Panc1 (cell line): Measurements from ENCODE around the gene MTERF4. TPM values are rescaled to one million over a fixed set of nuclear protein-coding genes. Genes with fewer than 3 reads are reported as not detected.

Experiments used
- ATAC-seq: fragments of 200-7000 bp; cut with Tn5 transposase; 2 replicates; pipeline ENCODE4 v1.9.1; 2020; ENCODE audit warnings: mild to moderate bottlenecking, moderate library complexity
- Bru-seq: library from RNA; stranded (reverse); fragments of 400-500 nt; gene quantifications from one replicate; lab custom pipeline; 2021; lab: Mats Ljungman, UMichigan
- BruChase-seq, 2 experiments: library from RNA; stranded (reverse); fragments of 400-500 nt; gene quantifications; one replicate each; lab custom pipeline; 2021; lab: Mats Ljungman, UMichigan
- BruUV-seq: library from RNA; stranded (reverse); fragments of 400-500 nt; replicated peaks from 2 replicates; lab custom pipeline; 2021; lab: Mats Ljungman, UMichigan
- CTCF ChIA-PET: fragments of 300-600 bp; sonication (Branson Sonifier 250); formaldehyde crosslinking; loops from one replicate; lab custom pipeline; 2022; ENCODE audit warnings: antibody characterized with exemption; lab: Charles Lee
- POLR2A ChIA-PET: fragments of 300-600 bp; sonication (Branson Sonifier 250); formaldehyde crosslinking; loops from one replicate; lab custom pipeline; 2022; ENCODE audit warnings: antibody characterized with exemption; lab: Charles Lee
- DNase-seq: peaks from one replicate; pipeline ENCODE4 v3.0.0-alpha.2; 2010; ENCODE audit warnings: low read depth, low spot score
- H3K27ac ChIP-seq: 2 replicates; pipeline ENCODE4 v1.5.1; 2011; ENCODE audit warnings: mild to moderate bottlenecking, low read length, inconsistent platforms
- H3K27me3 ChIP-seq: fragments of 200-500 bp; sonication (Bioruptor generic); 2 replicates; pipeline ENCODE4 v1.6.0; 2014; ENCODE audit warnings: low read length, inconsistent platforms; ENCODE audit not compliant: control insufficient read depth, insufficient read depth
- H3K36me3 ChIP-seq: fragments of 200-500 bp; sonication (Bioruptor generic); 2 replicates; pipeline ENCODE4 v1.5.1; 2014; ENCODE audit warnings: inconsistent platforms, mild to moderate bottlenecking, low read length, moderate library complexity; ENCODE audit not compliant: control insufficient read depth, insufficient read depth
- H3K4me1 ChIP-seq: 2 replicates; pipeline ENCODE4 v1.5.1; 2011; ENCODE audit warnings: inconsistent platforms, mild to moderate bottlenecking, low read length, moderate library complexity; ENCODE audit not compliant: control insufficient read depth, insufficient read depth
- H3K4me3 ChIP-seq, 2 experiments: 2 replicates each; pipeline ENCODE4 v1.5.1; 2011 to 2012; ENCODE audit warnings: low read depth in 2 of 2, low read length in 2 of 2, mild to moderate bottlenecking in 2 of 2, inconsistent platforms in 1 of 2, moderate library complexity in 1 of 2
- H3K9me3 ChIP-seq: fragments of 200-500 bp; sonication (Bioruptor generic); 2 replicates; pipeline ENCODE4 v1.5.1; 2014; ENCODE audit warnings: low read depth, mild to moderate bottlenecking, inconsistent platforms, low read length, moderate library complexity; ENCODE audit not compliant: control insufficient read depth, insufficient read depth
- POLR2AphosphoS5 ChIP-seq: IDR thresholded peaks from 2 replicates; pipeline ENCODE4 v1.6.1; 2012; ENCODE audit warnings: mild to moderate bottlenecking, low read depth, low read length, moderate library complexity
- SIN3A ChIP-seq: IDR thresholded peaks from 2 replicates; pipeline ENCODE4 v1.6.1; 2012; ENCODE audit warnings: low read depth, mild to moderate bottlenecking, low read length, moderate library complexity, borderline replicate concordance; ENCODE audit not compliant: insufficient read depth
- TCF7L2 ChIP-seq: IDR thresholded peaks from 2 replicates; pipeline ENCODE4 v1.6.1; 2011; ENCODE audit warnings: mild to moderate bottlenecking, low read depth, low read length, inconsistent platforms
- in situ Hi-C: cut with HindIII; loops from 2 replicates; pipeline ENCODE4 v1.10.0; 2016; ENCODE audit warnings: low sequenced_read_pairs, low pct_unique_long_range_greater_than_20kb
- intact Hi-C: fragments of 100-400 bp; cut with micrococcal nuclease; formaldehyde crosslinking; loops from one replicate; pipeline ENCODE4 v1.10.0; 2022; ENCODE audit not compliant: unreplicated experiment
- long read RNA-seq: library from polyadenylated mRNA; unstranded; transcript quantifications from one replicate; pipeline ENCODE4 v2.0.0, GENCODE V29; 2021; ENCODE audit not compliant: unreplicated experiment
- polyA plus RNA-seq: library from polyadenylated mRNA; unstranded; fragments of >200 nt; gene quantifications from one replicate; pipeline ENCODE4 v1.2.1, GENCODE V29; 2012; ENCODE audit warnings: missing spikeins; ENCODE audit not compliant: insufficient read length
- total RNA-seq: library from RNA; stranded (reverse); gene quantifications from one replicate; pipeline ENCODE4 v1.2.1, GENCODE V29; 2021; ENCODE audit not compliant: unreplicated experiment
- TF ChIP-seq, protein P1 (sequence below), 2 experiments: IDR thresholded peaks; 2 replicates each; pipeline ENCODE4 v1.6.1; 2011 to 2012; ENCODE audit warnings: low read depth in 2 of 2, control low read depth in 1 of 2, low read length in 1 of 2, mild to moderate bottlenecking in 1 of 2, moderate library complexity in 1 of 2; ENCODE audit not compliant: insufficient read depth in 1 of 2
- TF ChIP-seq, protein P2 (sequence below): fragments of 450-650 bp; IDR thresholded peaks from 2 replicates; pipeline ENCODE4 v1.5.1; 2017; ENCODE audit warnings: mild to moderate bottlenecking

MTERF4 gene, protein sequence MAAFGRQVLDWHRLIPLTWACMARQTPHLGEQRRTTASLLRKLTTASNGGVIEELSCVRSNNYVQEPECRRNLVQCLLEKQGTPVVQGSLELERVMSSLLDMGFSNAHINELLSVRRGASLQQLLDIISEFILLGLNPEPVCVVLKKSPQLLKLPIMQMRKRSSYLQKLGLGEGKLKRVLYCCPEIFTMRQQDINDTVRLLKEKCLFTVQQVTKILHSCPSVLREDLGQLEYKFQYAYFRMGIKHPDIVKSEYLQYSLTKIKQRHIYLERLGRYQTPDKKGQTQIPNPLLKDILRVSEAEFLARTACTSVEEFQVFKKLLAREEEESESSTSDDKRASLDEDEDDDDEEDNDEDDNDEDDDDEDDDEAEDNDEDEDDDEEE
- total RNA-seq (28.9 TPM), Bru-seq, nascent RNA (percentile 81 among the genes with signal in this experiment), BruChase-seq, experiment 1, labeled RNA remaining after a 2-hour chase (percentile 88 among the genes with signal in this experiment), BruChase-seq, experiment 2, labeled RNA remaining after a 6-hour chase (percentile 77 among the genes with signal in this experiment)
- 35.8 TPM for polyA plus RNA-seq
- long read RNA-seq, transcript MTERF4-202 (4 exons, 1,637 nt), result major isoform, 12 of 35 reads
- long read RNA-seq, partial matches to known transcripts, result 1 of 35 reads
- long read RNA-seq, other reads (novel, unspliced or antisense), result 15 of 35 reads

DNA sequence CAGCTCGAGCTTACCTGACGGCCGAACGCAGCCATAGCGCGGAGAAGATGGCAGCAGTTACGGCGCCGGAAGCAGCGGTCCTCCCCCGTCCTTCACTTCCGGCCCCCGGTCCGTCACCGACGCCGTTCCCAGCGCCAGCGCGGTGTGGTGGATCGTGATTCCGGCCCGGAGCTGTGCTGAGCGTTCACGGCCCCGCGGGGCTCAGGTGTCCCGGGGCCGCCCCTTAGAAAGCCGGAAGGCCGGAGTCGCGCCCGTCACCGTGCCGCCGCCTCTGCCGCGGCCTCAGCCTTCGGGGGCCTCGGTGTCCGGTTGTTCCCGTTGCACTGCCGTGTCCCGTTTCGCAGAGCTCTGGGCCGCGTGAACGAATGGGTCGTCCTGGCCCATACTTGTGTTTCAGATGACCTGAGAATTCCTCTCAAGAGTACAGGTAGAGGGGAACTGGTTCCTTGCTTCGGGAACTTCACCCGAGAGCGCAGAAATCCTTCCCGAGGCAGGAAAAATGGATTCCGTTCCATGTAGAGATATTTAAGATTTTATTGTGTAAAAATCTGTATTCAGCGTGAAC lies at the start of gene MTERF4:
MTERF4 (minus strand) TSS at position 49 of the 565 bp plus-strand sequence; CDS start at position 35, 14 bp downstream.
- H3K27me3 ChIP-seq, result no peaks in the 10 kb centered on the region
- H3K9me3 ChIP-seq, result no peaks in the 10 kb centered on the region
- DNase-seq (peak; percentile 25), ATAC-seq (peak; percentile 100)
- 0 out of 2 replicates have a peak, but pooled peaks cover 4% of the 10 kb centered on the region for H3K36me3 ChIP-seq
- H3K27ac ChIP-seq, result peak within 1 kb of the TSS; percentile 95
- intact Hi-C loops, result no loop called here
- POLR2A ChIA-PET, result interaction anchor here (0.7 kb wide), 2 partner anchors 8 to 500 kb away, joined by 3 read pairs; no protein-coding TSS in a partner anchor
- TSS peak; percentile 93 for BruUV-seq
- TF ChIP-seq TCF7L2 (peak; percentile 43; the same call in 1 of the 2 replicates), SIN3A (peak; percentile 91; the same call in 1 of the 2 replicates), POLR2AphosphoS5 (peak; percentile 87)
- TF ChIP-seq, protein P1, sequence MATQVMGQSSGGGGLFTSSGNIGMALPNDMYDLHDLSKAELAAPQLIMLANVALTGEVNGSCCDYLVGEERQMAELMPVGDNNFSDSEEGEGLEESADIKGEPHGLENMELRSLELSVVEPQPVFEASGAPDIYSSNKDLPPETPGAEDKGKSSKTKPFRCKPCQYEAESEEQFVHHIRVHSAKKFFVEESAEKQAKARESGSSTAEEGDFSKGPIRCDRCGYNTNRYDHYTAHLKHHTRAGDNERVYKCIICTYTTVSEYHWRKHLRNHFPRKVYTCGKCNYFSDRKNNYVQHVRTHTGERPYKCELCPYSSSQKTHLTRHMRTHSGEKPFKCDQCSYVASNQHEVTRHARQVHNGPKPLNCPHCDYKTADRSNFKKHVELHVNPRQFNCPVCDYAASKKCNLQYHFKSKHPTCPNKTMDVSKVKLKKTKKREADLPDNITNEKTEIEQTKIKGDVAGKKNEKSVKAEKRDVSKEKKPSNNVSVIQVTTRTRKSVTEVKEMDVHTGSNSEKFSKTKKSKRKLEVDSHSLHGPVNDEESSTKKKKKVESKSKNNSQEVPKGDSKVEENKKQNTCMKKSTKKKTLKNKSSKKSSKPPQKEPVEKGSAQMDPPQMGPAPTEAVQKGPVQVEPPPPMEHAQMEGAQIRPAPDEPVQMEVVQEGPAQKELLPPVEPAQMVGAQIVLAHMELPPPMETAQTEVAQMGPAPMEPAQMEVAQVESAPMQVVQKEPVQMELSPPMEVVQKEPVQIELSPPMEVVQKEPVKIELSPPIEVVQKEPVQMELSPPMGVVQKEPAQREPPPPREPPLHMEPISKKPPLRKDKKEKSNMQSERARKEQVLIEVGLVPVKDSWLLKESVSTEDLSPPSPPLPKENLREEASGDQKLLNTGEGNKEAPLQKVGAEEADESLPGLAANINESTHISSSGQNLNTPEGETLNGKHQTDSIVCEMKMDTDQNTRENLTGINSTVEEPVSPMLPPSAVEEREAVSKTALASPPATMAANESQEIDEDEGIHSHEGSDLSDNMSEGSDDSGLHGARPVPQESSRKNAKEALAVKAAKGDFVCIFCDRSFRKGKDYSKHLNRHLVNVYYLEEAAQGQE (IDR thresholded peaks at IDR 0.05; ENCODE audit: insufficient read depth in 1 of 2, low read depth in 2 of 2, low read length in 1 of 2), result no peak
- TF ChIP-seq, protein P2, sequence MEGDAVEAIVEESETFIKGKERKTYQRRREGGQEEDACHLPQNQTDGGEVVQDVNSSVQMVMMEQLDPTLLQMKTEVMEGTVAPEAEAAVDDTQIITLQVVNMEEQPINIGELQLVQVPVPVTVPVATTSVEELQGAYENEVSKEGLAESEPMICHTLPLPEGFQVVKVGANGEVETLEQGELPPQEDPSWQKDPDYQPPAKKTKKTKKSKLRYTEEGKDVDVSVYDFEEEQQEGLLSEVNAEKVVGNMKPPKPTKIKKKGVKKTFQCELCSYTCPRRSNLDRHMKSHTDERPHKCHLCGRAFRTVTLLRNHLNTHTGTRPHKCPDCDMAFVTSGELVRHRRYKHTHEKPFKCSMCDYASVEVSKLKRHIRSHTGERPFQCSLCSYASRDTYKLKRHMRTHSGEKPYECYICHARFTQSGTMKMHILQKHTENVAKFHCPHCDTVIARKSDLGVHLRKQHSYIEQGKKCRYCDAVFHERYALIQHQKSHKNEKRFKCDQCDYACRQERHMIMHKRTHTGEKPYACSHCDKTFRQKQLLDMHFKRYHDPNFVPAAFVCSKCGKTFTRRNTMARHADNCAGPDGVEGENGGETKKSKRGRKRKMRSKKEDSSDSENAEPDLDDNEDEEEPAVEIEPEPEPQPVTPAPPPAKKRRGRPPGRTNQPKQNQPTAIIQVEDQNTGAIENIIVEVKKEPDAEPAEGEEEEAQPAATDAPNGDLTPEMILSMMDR, result no peak
- CTCF ChIA-PET, result no interaction called here
- H3K4me1 ChIP-seq, result peaks cover 9% of the 10 kb centered on the region
- in situ Hi-C loops, result no loop called here
- H3K4me3 ChIP-seq, result peak within 1 kb of the TSS; percentile 75 to 87

DNA sequence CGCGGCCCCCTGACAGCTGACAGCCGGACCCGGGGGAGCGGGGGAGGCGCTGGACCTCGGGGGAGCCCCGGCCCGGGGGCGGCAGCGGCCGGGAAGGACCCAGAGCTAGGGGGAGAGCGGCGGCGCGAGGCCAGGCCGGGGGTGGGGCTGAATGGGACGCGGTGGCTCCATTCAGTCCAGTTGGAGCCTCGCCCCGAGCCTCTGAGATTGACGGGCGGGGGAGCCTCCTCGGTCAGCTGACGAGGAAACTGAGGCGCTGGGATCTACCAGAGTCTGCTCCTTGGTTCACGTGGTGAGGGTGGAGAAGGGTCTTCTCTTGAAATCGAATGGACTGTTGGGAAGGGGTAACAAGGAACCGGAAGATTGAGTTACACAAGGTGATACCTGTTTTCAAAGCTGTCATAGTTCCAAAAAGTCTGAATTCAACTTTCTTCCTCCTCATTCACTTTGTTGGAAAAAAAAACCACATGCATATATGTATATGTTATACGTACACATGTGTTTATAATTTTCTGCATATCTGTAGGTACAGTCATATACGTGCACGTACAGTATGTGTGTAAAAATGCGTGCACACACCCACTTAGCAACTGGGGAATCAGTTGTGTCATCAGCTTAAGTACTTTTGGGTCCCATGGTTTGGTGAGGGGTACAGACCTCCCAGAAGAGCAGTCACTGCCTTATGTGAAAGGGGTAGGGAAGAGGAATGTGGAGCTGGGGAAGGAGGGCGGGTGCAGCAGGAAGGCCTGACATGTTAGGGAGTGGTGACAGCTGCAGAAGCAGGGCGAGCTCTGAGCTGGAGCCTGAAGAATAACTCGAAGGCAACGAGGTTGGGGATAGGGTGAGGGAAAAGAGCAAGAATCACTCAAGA lies 48.8 kb upstream of the MTERF4 start:
- no peak for DNase-seq
- POLR2A ChIA-PET, result interaction anchor here (0.7 to 1.3 kb wide), 2 partner anchors 12 to 277 kb away, joined by 4 to 5 read pairs; no protein-coding TSS in a partner anchor
- BruUV-seq, result no TSS peak
- H3K4me3 ChIP-seq, result peak overlapping the region; percentile 64 to 90
- peaks cover 16% of the 10 kb centered on the region for H3K4me1 ChIP-seq
- peak; percentile 1; the same call in 1 of the 2 replicates for ATAC-seq
- H3K36me3 ChIP-seq, result peaks cover 5% of the 10 kb centered on the region; the same call in 1 of the 2 replicates
- TF ChIP-seq, protein P2, result no peak
- TF ChIP-seq, protein P1 (IDR thresholded peaks at IDR 0.05; ENCODE audit: insufficient read depth in 1 of 2, low read depth in 2 of 2, low read length in 1 of 2), result no peak
- TF ChIP-seq POLR2AphosphoS5, result no peak
- TF ChIP-seq TCF7L2, result no peak
- no peak for TF ChIP-seq SIN3A
- H3K9me3 ChIP-seq, result no peaks in the 10 kb centered on the region
- H3K27ac ChIP-seq, result peak overlapping the region; percentile 72
- no peaks in the 10 kb centered on the region for H3K27me3 ChIP-seq
- CTCF ChIA-PET, result interaction anchor here (0.6 kb wide), 1 partner anchor 213 kb away, joined by 3 read pairs; no protein-coding TSS in a partner anchor
- intact Hi-C loops (no loop called here), in situ Hi-C loops (no loop called here)
